HepG2 (cell line): ENCODE data around the gene PDCD2. TPM values are rescaled to one million over a fixed set of nuclear protein-coding genes. Genes with fewer than 3 reads are reported as not detected.

Source experiments
- AGO2 ChIP-seq: fragments of 200-400 bp; formaldehyde crosslinking; optimal IDR thresholded peaks from 2 replicates; pipeline ENCODE3; 2017; ENCODE audit warnings: mild to moderate bottlenecking, low read depth, low read length, moderate library complexity
- ISL2 ChIP-seq: sonication (generic); formaldehyde crosslinking; IDR thresholded peaks from 2 replicates; pipeline ENCODE4 v1.5.0; 2020; ENCODE audit warnings: missing genetic modification reagents
- KLF6 ChIP-seq: IDR thresholded peaks from 2 replicates; pipeline ENCODE4 v1.8.0; 2016; ENCODE audit warnings: missing biosample characterization, missing genetic modification reagents
- MEIS1 ChIP-seq: sonication (generic); formaldehyde crosslinking; IDR thresholded peaks from 2 replicates; pipeline ENCODE4 v1.9.0; 2021; ENCODE audit warnings: mild to moderate bottlenecking, missing genetic modification reagents, moderate library complexity, borderline replicate concordance
- SPEN ChIP-seq: sonication (generic); formaldehyde crosslinking; IDR thresholded peaks from 2 replicates; pipeline ENCODE4 v1.5.1; 2020; ENCODE audit warnings: low read depth, mild to moderate bottlenecking, missing genetic modification reagents
- SSRP1 ChIP-seq: IDR thresholded peaks from 2 replicates; pipeline ENCODE4 v1.6.1; 2016; ENCODE audit warnings: control low read depth
- TRAFD1 ChIP-seq: sonication (generic); formaldehyde crosslinking; IDR thresholded peaks from 2 replicates; pipeline ENCODE4 v1.5.1; 2020; ENCODE audit warnings: missing genetic modification reagents, mild to moderate bottlenecking, borderline replicate concordance
- ZBTB1 ChIP-seq: sonication (generic); formaldehyde crosslinking; IDR thresholded peaks from 2 replicates; pipeline ENCODE4 v1.4.0; 2020; ENCODE audit warnings: missing genetic modification reagents, borderline replicate concordance
- ZNF280D ChIP-seq: sonication (generic); formaldehyde crosslinking; IDR thresholded peaks from 2 replicates; pipeline ENCODE4 v1.5.1; 2020; ENCODE audit warnings: mild to moderate bottlenecking, missing genetic modification reagents
- ZNF318 ChIP-seq: sonication (generic); formaldehyde crosslinking; IDR thresholded peaks from 2 replicates; pipeline ENCODE4 v1.4.0; 2020; ENCODE audit warnings: mild to moderate bottlenecking, missing genetic modification reagents
- ZNF431 ChIP-seq: sonication (generic); formaldehyde crosslinking; IDR thresholded peaks from 2 replicates; pipeline ENCODE4 v1.9.0; 2022; ENCODE audit warnings: missing genetic modification reagents, low read depth, mild to moderate bottlenecking, borderline replicate concordance
- ZNF772 ChIP-seq: sonication (generic); formaldehyde crosslinking; IDR thresholded peaks from 2 replicates; pipeline ENCODE4 v1.5.0; 2020; ENCODE audit warnings: mild to moderate bottlenecking, missing genetic modification reagents
- polyA plus RNA-seq, 8 experiments: library from polyadenylated mRNA; depleted of rRNA in 3 of 8; stranded (reverse) in 7 of 8; unstranded in 1 of 8; fragments of >200 nt; fragmentation: Illumina TruSeq in 4 of 8; extraction: Trizol in 4 of 8; gene quantifications; 2 replicates each; pipeline versions ENCODE4 v1.2.1 to v1.2.3, GENCODE V29; 2011 to 2016; ENCODE audit warnings: low read depth in 4 of 8, missing spikeins in 1 of 8, mixed read lengths in 1 of 8; ENCODE audit not compliant: insufficient read depth in 1 of 8
- total RNA-seq, 5 experiments: library from RNA; depleted of rRNA; stranded (reverse); fragments of >200 nt; fragmentation: Illumina TruSeq; extraction: Trizol; gene quantifications; 2 replicates each; pipeline ENCODE4 v1.2.3, GENCODE V29; 2016; ENCODE audit warnings: low read depth in 1 of 5
- TF ChIP-seq, protein P1 (sequence below): sonication (generic); formaldehyde crosslinking; IDR thresholded peaks from 2 replicates; pipeline ENCODE4 v1.5.0; 2020; ENCODE audit warnings: missing genetic modification reagents

The PDCD2 gene
- total and polyA plus RNA-seq, 2 of the 13 experiments (the other 11 are each of a cell fraction or from before 2014, with no cell fraction given) = 83.6 to 133 TPM

- TF ChIP-seq, protein P1, sequence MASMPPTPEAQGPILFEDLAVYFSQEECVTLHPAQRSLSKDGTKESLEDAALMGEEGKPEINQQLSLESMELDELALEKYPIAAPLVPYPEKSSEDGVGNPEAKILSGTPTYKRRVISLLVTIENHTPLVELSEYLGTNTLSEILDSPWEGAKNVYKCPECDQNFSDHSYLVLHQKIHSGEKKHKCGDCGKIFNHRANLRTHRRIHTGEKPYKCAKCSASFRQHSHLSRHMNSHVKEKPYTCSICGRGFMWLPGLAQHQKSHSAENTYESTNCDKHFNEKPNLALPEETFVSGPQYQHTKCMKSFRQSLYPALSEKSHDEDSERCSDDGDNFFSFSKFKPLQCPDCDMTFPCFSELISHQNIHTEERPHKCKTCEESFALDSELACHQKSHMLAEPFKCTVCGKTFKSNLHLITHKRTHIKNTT (CRISPR knock-in tag) = no peak
- TF ChIP-seq SSRP1 (CRISPR knock-in tag) (no peak), AGO2 (peak; percentile 75), ZNF431 (CRISPR knock-in tag) (peak; percentile 21; the same call in 1 of the 2 replicates), ZNF318 (CRISPR knock-in tag) (0 out of 2 replicates have a peak, but pooled peaks have one; percentile 38), MEIS1 (peak; percentile 82; the same call in 1 of the 2 replicates), ZNF280D (CRISPR knock-in tag) (no peak), ZBTB1 (CRISPR knock-in tag) (no peak), TRAFD1 (no peak; the same call in 1 of the 2 replicates), ISL2 (peak; percentile 79), SPEN (CRISPR knock-in tag) (peak; percentile 100), ZNF772 (CRISPR knock-in tag) (no peak; the same call in 1 of the 2 replicates), KLF6 (CRISPR knock-in tag) (peak; percentile 90)
These were observed 30.2 kb downstream of the PDCD2 start, which contains the start of gene TBP (continued) for GRCh38 chr6:170554013-170554795.
